Heart left ventricle (tissue), 16 donors: ENCODE measurements around the gene MT1A. TPM values are rescaled to one million over a fixed set of nuclear protein-coding genes. Genes with fewer than 3 reads are reported as not detected.
A peak's percentile ranks its signal among the peaks of the same experiment; 100 is the strongest.

Experiments
- ATAC-seq, 4 donors: fragments of 200-7000 bp; cut with Tn5 transposase; one replicate each; pipeline ENCODE4 v1.9.1; 2020 to 2022; ENCODE audit warnings: moderate library complexity in 4 of 4, mild to moderate bottlenecking in 3 of 4, moderate number of reproducible peaks in 1 of 4
- DNase-seq, 5 donors: peaks; one replicate each; pipeline ENCODE4 v3.0.0-alpha.2; 2020
- H3K27ac ChIP-seq, 12 donors: fragments of 200-600 bp; sonication (generic) in 4 of 12; one replicate each; pipeline versions ENCODE4 v1.5.0 to v1.8.0; 2016 to 2022; ENCODE audit warnings: mild to moderate bottlenecking in 2 of 12
- H3K27me3 ChIP-seq, 9 donors: fragments of 200-600 bp; sonication (generic) in 2 of 9; one replicate each; pipeline versions ENCODE4 v1.5.1 to v1.8.0; 2016 to 2022; ENCODE audit warnings: mild to moderate bottlenecking in 3 of 9
- H3K36me3 ChIP-seq, 9 donors: fragments of 200-600 bp; sonication (generic) in 2 of 9; one replicate each; pipeline versions ENCODE4 v1.5.0 to v1.8.0; 2018 to 2022; ENCODE audit warnings: mild to moderate bottlenecking in 2 of 9
- H3K4me1 ChIP-seq, 12 donors: fragments of 200-600 bp; sonication (generic) in 4 of 12; one replicate each; pipeline versions ENCODE4 v1.5.0 to v1.8.0; 2016 to 2022; ENCODE audit warnings: mild to moderate bottlenecking in 3 of 12
- H3K4me3 ChIP-seq, 12 donors: fragments of 200-600 bp; sonication (generic) in 4 of 12; one replicate each; pipeline versions ENCODE4 v1.5.0 to v1.8.0; 2017 to 2022; ENCODE audit warnings: mild to moderate bottlenecking in 9 of 12, moderate library complexity in 4 of 12
- H3K9me3 ChIP-seq, 12 donors: fragments of 200-600 bp; sonication (generic) in 4 of 12; one replicate each; pipeline versions ENCODE4 v1.5.0 to v1.8.0; 2016 to 2022; ENCODE audit warnings: mild to moderate bottlenecking in 1 of 12
- POLR2A ChIP-seq, 2 donors: fragments of 450-650 bp; IDR thresholded peaks; one replicate each; pipeline ENCODE4 v1.6.1; 2017; ENCODE audit warnings: antibody characterized with exemption in 2 of 2, mild to moderate bottlenecking in 2 of 2, moderate library complexity in 2 of 2
- WGBS, 4 donors: extraction: QIAGEN DNeasy Blood & Tissue Kit in 2 of 4; methylation state at CpG; one replicate each; pipeline versions ENCODE4 v1.1.5 to v1.1.7; 2013 to 2018; 5-methylcytosine and 5-hydroxymethylcytosine counted together
- intact Hi-C, 10 donors: fragments of 100-400 bp; cut with DNase I; formaldehyde crosslinking; loops; one replicate each; pipeline versions ENCODE4 v1.11.1 to v1.14.2; 2022
- polyA plus RNA-seq, 2 donors: library from polyadenylated mRNA; stranded (reverse); fragments of 200-250 nt; gene quantifications; one replicate each; pipeline ENCODE4 v1.2.3, GENCODE V29; 2013
- total RNA-seq, 9 donors: library from RNA; depleted of rRNA in 2 of 9; stranded (reverse); fragments of >200 nt in 2 of 9; fragmentation: NEBNext Ultra II Directional in 3 of 9; extraction: Animal tissue kit (Norgen Biotek cat#: 25700) in 3 of 9; gene quantifications; one replicate each; pipeline versions ENCODE4 v1.1.0 to v1.2.4, GENCODE V29; 2016 to 2023
- TF ChIP-seq, protein P1 (sequence below), 12 donors: fragments of 200-600 bp; sonication (generic) in 4 of 12; IDR thresholded peaks; one replicate each; pipeline versions ENCODE4 v1.5.0 to v1.8.0; 2018 to 2022; ENCODE audit warnings: antibody characterized with exemption in 12 of 12, mild to moderate bottlenecking in 5 of 12
- donor health status: ischemic (EF 13 %, LVEDD 7.1; RV severe dilation, severe dysfunction).
- donor health status: healthy with polysubstance abuse.
- donor health status: DM: no; HTN: yes; CAD: no.
- donor health status: DM: no; HTN: no; CAD: no.
- donor health status: ischemic (EF 25% LVEDD 6.9; RV normal size, moderate dysfunction).
- donor health status: ischemic (EF 25% LVEDD 5.7; RV mildly dilated, moderate dysfunction).
- donor health status: healthy.
- donor health status: DM: yes; HTN: yes; CAD: no.
- donor health status: ischemic (EF 35%, LVEDD 5.7; RV mildly dilated, moderate dysfunction).
- donor health status: nonischemic (EF 11% LVEDD 7.7; RV severe dilation, severe dysfunction).
- donor health status: DM: yes; HTN: yes; CAD: no.
- donor health status: PGD.
- donor health status: ischemic (EF 29% LVEDD 5.4; RV normal size, mild dysfunction).
- donor health status: nonischemic (EF 23%, LVEDD 6.1; RV moderate dilation, normal function).

Gene MT1A
- total and polyA plus RNA-seq, 11 donors, result 0.92 to 43.3 (median 4.0) TPM

DNA sequence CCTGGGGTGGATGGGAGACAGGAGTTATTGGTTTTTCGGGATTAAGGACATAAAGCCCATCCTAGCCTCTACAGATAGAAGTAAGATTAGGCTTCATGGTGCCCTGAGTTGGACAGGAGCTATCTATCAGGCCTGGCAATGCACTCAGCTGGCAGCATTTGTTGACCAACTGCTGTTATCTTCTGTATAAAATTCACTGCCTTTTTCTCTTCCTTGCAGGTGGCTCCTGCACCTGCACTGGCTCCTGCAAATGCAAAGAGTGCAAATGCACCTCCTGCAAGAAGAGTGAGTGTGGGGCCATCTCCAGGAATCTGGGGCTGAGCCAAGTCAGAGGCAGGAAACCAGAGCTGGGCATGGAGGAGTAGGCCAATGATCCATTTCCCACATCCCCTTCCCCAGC lies 579 bp downstream of the MT1A start:
- peak overlapping the region in 1 of 12 donors; percentile 64 for H3K4me3 ChIP-seq

DNA sequence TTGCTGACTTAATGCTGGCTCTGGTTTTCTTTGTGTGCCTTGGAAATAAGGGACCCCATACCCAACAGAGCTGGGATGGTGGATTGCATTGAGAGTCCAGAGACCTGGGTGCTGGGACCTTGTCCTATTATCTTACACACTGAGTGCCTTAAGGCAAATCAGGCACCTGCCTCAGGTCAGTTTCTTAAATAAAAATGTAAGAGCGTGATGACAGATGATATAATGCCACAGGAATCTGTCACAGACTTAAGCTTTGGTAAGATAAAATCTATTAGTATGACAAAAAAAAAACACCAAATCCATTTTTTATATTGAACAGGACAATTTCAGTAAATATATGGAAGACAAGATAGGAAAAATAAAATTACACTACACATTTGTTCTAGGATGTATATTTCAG lies 1.6 kb downstream of the MT1A start:
- 80 to 93% (median 87%) methylated on average over 1 of the region's 1 CpG for WGBS, 4 donors
- intact Hi-C loops, result loop anchor here in 3 of 10 donors (5.0 kb wide), 1 partner anchor 33 kb away; the partner anchor contains the start of gene MT2A (in 3 of the 3)
- peaks cover 0 to 86% (median 35%) of the 10 kb centered on the region in 9 donors for H3K27me3 ChIP-seq

More for the DNA sequence above, 579 bp downstream of the MT1A start:
- H3K36me3 ChIP-seq, result no peaks in the 10 kb centered on the region
- peaks cover 0 to 86% (median 36%) of the 10 kb centered on the region in 9 donors for H3K27me3 ChIP-seq
- TF ChIP-seq POLR2A (IDR thresholded peaks at IDR 0.05), result no peak
- TF ChIP-seq, protein P1, sequence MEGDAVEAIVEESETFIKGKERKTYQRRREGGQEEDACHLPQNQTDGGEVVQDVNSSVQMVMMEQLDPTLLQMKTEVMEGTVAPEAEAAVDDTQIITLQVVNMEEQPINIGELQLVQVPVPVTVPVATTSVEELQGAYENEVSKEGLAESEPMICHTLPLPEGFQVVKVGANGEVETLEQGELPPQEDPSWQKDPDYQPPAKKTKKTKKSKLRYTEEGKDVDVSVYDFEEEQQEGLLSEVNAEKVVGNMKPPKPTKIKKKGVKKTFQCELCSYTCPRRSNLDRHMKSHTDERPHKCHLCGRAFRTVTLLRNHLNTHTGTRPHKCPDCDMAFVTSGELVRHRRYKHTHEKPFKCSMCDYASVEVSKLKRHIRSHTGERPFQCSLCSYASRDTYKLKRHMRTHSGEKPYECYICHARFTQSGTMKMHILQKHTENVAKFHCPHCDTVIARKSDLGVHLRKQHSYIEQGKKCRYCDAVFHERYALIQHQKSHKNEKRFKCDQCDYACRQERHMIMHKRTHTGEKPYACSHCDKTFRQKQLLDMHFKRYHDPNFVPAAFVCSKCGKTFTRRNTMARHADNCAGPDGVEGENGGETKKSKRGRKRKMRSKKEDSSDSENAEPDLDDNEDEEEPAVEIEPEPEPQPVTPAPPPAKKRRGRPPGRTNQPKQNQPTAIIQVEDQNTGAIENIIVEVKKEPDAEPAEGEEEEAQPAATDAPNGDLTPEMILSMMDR (IDR thresholded peaks at IDR 0.05), result no peak
- ATAC-seq (no peak), DNase-seq (no peak)
- peak overlapping the region in 2 of 12 donors; percentile 17 to 60 for H3K27ac ChIP-seq
- no peaks in the 10 kb centered on the region for H3K9me3 ChIP-seq
- intact Hi-C loops, result loop anchor here in 2 of 10 donors (2.0 to 5.0 kb wide), 2 partner anchors 30 to 43 kb away; partner anchors contain the start of genes MT1X (in 1 of the 2) and MT2A (in 1 of the 2)
- peaks cover 4 to 37% (median 19%) of the 10 kb centered on the region in 12 donors for H3K4me1 ChIP-seq
- 38 to 68% (median 65%) methylated on average over 1 of the region's 1 CpG for WGBS, 4 donors

DNA sequence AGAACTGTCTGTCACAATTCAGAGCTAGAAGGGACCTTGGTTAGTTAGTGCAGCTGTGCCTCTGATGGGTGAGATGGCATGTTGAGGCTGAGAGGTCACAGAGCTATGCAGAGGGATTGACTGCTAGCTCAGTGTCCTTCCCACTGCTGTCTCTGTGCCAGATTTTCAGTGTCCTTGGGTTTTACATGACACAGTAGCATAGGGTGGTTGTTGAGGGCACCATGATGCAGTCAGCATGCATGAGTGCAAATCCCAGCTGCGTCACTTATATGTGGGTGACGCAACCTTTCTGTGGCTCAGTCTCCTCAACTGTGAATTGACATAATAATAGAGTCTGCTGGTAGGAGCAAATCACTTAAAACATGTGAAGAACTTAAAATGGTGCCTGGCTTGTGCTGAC lies 2.7 kb downstream of the MT1A start:
- no peak for ATAC-seq
- Histone ChIP-seq H3K27ac (no peak overlapping the region), H3K9me3 (no peaks in the 10 kb centered on the region), H3K4me1 (peaks cover 0 to 28% (median 18%) of the 10 kb centered on the region in 12 donors), H3K4me3 (no peak overlapping the region), H3K27me3 (peaks cover 0 to 84% (median 30%) of the 10 kb centered on the region in 9 donors), H3K36me3 (no peaks in the 10 kb centered on the region)
- intact Hi-C loops, result loop anchor here in 3 of 10 donors (5.0 kb wide), 1 partner anchor 34 kb away; the partner anchor contains the start of gene MT2A (in 3 of the 3)
- DNase-seq, result no peak
- TF ChIP-seq, protein P1 (IDR thresholded peaks at IDR 0.05), result no peak
- no peak for TF ChIP-seq POLR2A (IDR thresholded peaks at IDR 0.05)
- 92 to 100% (median 98%) methylated on average over 2 of the region's 2 CpGs for WGBS, 4 donors

More for the DNA sequence above, 1.6 kb downstream of the MT1A start:
- Histone ChIP-seq H3K9me3 (no peaks in the 10 kb centered on the region), H3K4me1 (peaks cover 4 to 33% (median 18%) of the 10 kb centered on the region in 12 donors), H3K36me3 (no peaks in the 10 kb centered on the region), H3K4me3 (no peak overlapping the region), H3K27ac (no peak overlapping the region)
- no peak for DNase-seq
- no peak for ATAC-seq
- TF ChIP-seq, protein P1 (IDR thresholded peaks at IDR 0.05), result no peak
- no peak for TF ChIP-seq POLR2A (IDR thresholded peaks at IDR 0.05)

DNA sequence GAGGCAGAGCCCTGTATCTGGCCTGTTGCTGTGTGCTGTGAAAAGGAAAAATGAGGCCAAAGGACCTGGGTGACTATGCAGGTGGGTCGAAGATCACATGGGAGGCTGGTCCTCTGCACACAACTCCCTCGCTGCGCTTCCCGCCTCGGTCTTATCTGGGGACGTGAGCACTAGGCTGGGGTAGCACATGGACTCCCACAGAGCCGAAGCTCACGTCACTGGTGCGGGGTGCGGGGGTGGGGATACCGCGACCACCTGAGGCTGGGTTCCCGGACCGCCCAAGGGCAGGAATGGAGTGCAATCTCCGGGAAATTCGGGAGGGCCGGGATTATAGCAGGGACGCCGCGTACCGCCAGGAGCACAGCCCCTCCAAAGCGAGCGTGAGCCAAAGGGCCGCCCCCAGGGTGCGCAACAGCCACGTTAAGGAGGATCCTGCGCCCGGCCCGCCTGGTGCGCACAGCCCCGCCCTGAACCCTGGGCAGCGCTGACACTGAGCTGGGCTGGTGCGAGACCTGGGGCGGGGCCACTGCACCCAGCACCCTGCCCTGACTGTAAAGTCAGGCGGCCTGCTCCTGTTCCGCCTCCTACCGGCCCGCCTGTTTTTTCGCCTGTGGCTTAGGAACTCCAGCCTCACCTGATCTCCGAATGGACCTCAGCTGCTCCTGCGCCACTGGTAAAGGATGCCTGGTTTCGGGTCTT lies 4.8 kb downstream of the MT1A start:
- intact Hi-C loops, result loop anchor here in 4 of 10 donors (2.0 to 5.0 kb wide), 2 partner anchors 26 to 36 kb away; partner anchors contain the start of genes MT2A (in 3 of the 4), MT1G (in 1 of the 4) and MT1H (in 1 of the 4)
- Histone ChIP-seq H3K27ac (peak overlapping the region in 4 of 12 donors; percentile 9 to 41 (median 36)), H3K27me3 (peaks cover 0 to 86% (median 31%) of the 10 kb centered on the region in 9 donors)

More for the DNA sequence above, 4.8 kb downstream of the MT1A start:
- 7 to 16% (median 11%) methylated on average over 15 to 42 of the region's 42 CpGs for WGBS, 4 donors
- DNase-seq (peak; percentile 59 to 85 (median 79)), ATAC-seq (peak; percentile 91 to 94 (median 92))
- no peaks in the 10 kb centered on the region for H3K9me3 ChIP-seq
- no peaks in the 10 kb centered on the region for H3K36me3 ChIP-seq
- H3K4me1 ChIP-seq, result peaks cover 0 to 26% (median 16%) of the 10 kb centered on the region in 12 donors
- peak overlapping the region in 10 of 12 donors; percentile 24 to 55 (median 43) for H3K4me3 ChIP-seq
- TF ChIP-seq, protein P1 (IDR thresholded peaks at IDR 0.05), result peak; percentile 15 to 58 (median 42)
- TF ChIP-seq POLR2A (IDR thresholded peaks at IDR 0.05), result no peak
